ENCODE data around the gene GOLGA6L1. TPM values are rescaled to one million over a fixed set of nuclear protein-coding genes. Genes with fewer than 3 reads are reported as not detected.
"Not testable (repeated sequence)": the region's sequence is repeated elsewhere in the genome, so short reads cannot be mapped to it uniquely, and the experiment has no call there.

The GOLGA6L1 gene
- total RNA-seq, 4 donors from 2014 or later = not detected

DNA sequence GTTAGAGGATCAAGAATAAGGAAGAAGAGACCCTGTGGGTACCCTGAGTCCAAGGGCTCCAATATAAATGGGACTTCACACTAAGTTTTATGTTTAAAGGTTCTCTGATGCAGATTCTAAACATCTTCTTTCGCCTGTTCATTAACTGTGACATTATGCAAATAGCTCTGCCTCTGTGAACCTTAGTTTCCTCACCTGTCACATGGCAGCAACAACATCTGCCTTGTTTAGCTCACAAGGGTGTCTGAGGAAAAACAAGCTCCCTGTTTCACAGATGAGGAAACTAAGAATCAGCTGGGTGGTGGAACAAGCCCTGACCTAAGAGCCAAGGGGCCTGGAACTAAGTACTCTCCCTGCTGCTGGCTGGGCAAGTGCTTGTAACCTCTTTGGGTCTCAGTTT, 40.8 kb downstream of the GOLGA6L1 start:
- no peak for TF ChIP-seq CTCF (IDR thresholded peaks at IDR 0.05)
- TF ChIP-seq POLR2A (IDR thresholded peaks at IDR 0.05) = no peak
- Histone ChIP-seq H3K4me1 (no peaks in the 10 kb centered on the region), H3K27me3 (no peaks in the 10 kb centered on the region), H3K4me3 (no peak overlapping the region), H3K27ac (no peak overlapping the region), H3K36me3 (no peaks in the 10 kb centered on the region), H3K9me3 (no peaks in the 10 kb centered on the region)
- no peak for DNase-seq
- intact Hi-C loops (cut with DNase I; ENCODE audit: low total_unique reads) = no loop called here

DNA sequence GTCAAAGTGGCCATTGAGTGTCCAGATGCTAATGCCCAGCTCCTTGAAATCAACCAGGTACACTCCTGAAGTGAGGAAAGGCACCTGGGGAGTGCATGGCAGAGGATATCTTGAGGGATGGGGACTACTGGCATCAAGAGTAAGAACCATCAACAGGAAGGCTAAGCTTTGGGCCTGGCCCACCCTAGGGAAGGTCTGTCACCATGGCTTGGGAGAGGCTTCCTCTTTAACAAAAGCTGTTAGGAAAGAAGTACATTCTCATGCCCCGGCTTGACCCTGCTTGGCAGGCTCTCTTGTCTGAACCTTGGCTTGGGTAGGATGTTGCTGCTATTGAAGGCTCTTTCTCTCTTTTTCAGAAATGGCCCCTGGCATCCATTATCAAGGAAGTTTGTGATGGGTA, 53.5 kb downstream of the GOLGA6L1 start:
- intact Hi-C loops (cut with DNase I; ENCODE audit: low total_unique reads) = no loop called here
- H3K4me3 ChIP-seq = no peak overlapping the region
- H3K9me3 ChIP-seq = no peaks in the 10 kb centered on the region
- H3K27ac ChIP-seq = no peak overlapping the region
- H3K4me1 ChIP-seq = no peaks in the 10 kb centered on the region
- TF ChIP-seq CTCF (IDR thresholded peaks at IDR 0.05) (no peak), POLR2A (IDR thresholded peaks at IDR 0.05) (no peak)
- no peak for DNase-seq
- H3K36me3 ChIP-seq = no peaks in the 10 kb centered on the region
- H3K27me3 ChIP-seq = no peaks in the 10 kb centered on the region

- H3K27me3 ChIP-seq; H3K4me3 ChIP-seq; DNase-seq; H3K36me3 ChIP-seq; H3K9me3 ChIP-seq; H3K4me1 ChIP-seq; H3K27ac ChIP-seq; intact Hi-C loops (cut with DNase I; ENCODE audit: low total_unique reads): not testable (repeated sequence)
These were observed 54.5 kb downstream of the GOLGA6L1 start for GRCh38 chr15:23081996-23082737.

DNA sequence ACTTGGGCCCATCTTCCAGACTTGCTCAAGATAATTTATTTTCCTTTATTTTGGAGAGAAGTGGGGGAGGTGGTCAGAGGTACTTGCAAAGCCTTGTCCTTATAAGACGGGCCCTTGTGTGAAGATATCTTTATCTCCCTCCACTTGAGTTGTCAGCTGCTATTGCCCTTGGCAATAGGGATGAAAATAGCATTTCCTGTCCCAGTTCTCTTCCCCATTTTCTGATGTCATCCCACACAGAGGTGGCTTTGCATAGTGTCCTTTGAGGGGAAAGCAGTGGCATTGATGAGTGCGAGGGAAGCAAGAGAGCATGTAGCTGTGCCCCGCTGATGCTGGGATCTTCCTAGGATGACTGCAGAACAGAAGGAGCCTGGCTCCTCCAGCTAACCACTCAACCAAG, 55.4 kb downstream of the GOLGA6L1 start:
- Histone ChIP-seq H3K4me3 (no peak overlapping the region), H3K36me3 (no peaks in the 10 kb centered on the region), H3K9me3 (no peaks in the 10 kb centered on the region), H3K27me3 (no peaks in the 10 kb centered on the region), H3K4me1 (no peaks in the 10 kb centered on the region), H3K27ac (no peak overlapping the region)
- intact Hi-C loops (cut with DNase I; ENCODE audit: low total_unique reads) = no loop called here
- TF ChIP-seq POLR2A (IDR thresholded peaks at IDR 0.05) = no peak
- TF ChIP-seq CTCF (IDR thresholded peaks at IDR 0.05) = no peak
- DNase-seq = no peak

- no peak overlapping the region for H3K27ac ChIP-seq
- H3K4me3 ChIP-seq = no peak overlapping the region
- no peak for TF ChIP-seq CTCF (IDR thresholded peaks at IDR 0.05)
- TF ChIP-seq POLR2A (IDR thresholded peaks at IDR 0.05) = no peak
- no peaks in the 10 kb centered on the region for H3K4me1 ChIP-seq
- DNase-seq = no peak
- intact Hi-C loops (cut with DNase I; ENCODE audit: low total_unique reads) = no loop called here
- no peaks in the 10 kb centered on the region for H3K9me3 ChIP-seq
- H3K36me3 ChIP-seq = no peaks in the 10 kb centered on the region
- H3K27me3 ChIP-seq = no peaks in the 10 kb centered on the region
These were observed 56.9 kb downstream of the GOLGA6L1 start for GRCh38 chr15:23079766-23080165.

Small RNAs within 50 kb of the gene (small RNA-seq; reads per million reads assigned to genes)
- not detected for gene RN7SL106P

Other genes with a start within 250 kb of the GOLGA6L1 start
- 100 to 1,000 TPM in 2 of 4 donors, 10 to 100 TPM in 2; 61.5 to 145 (median 101) TPM for gene CYFIP1, start 156.5 kb downstream of the GOLGA6L1 start, total RNA-seq
- 10 to 100 TPM; 12.3 to 41.1 (median 19.5) TPM for gene TUBGCP5, start 97.3 kb downstream of the GOLGA6L1 start, total RNA-seq
- not detected for gene GOLGA6L26, start 197.4 kb upstream of the GOLGA6L1 start, total RNA-seq
- under 1 TPM in 2 of 4 donors, not detected in 2; 0.24 to 0.35 TPM for gene GOLGA8S, start 217.9 kb upstream of the GOLGA6L1 start, total RNA-seq

Measured in uterus (tissue), 4 donors.